ENCODE measurements around the gene EML4.

GRCh38 chr2:42239289-42239661, 70.1 kb downstream of the EML4 start:
- no peak for TF ChIP-seq CTCF (IDR thresholded peaks at IDR 0.05; ENCODE audit: borderline replicate concordance, extremely low read depth, low read length, poor library complexity, severe bottlenecking)
- TF ChIP-seq EZH2 (IDR thresholded peaks at IDR 0.05; ENCODE audit: borderline replicate concordance, low read depth, low read length, severe bottlenecking): no peak
